ENCODE results near the gene SLC10A1. TPM values are rescaled to one million over a fixed set of nuclear protein-coding genes. Genes with fewer than 3 reads are reported as not detected.

Gene SLC10A1
- total and polyA plus RNA-seq, 3 experiments from 2014 or later: not detected

DNA sequence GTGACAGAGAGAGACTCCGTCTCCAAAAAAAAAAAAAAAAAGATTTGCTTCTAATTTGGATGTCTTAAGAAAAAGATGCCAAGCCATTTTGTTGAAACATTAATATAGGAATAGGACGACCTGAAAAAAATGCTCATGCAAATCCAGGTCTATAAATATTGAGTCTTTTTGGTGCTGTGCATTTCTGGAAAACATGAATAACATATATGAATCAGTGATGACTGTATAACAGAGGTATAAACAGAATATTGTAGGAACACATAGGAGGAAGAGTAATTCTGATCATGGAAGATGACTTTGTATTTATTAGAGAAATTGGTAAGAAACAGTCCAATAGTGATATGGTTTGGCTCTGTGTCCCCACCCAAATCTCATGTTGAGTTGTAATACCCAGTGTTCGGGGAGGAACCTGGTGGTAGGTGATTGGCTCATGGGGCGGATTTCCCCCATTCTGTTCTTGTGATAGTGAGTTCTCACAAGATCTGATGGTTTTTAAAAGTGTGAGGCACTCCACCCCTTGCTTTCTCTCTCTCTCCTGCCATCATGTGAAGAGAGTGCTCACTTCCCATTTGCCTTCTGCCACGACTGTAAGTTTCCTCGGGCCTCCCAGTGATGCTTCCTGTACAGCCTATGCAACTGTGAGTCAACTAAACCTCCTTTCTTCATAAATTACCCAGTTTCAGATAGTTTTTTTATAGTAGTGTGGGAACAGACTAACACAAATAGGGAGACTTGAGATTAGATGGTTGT is 33.1 kb downstream of the SLC10A1 start:
- no peaks in the 10 kb centered on the region for H3K27me3 ChIP-seq (ENCODE audit: insufficient read depth, low read length, poor library complexity, severe bottlenecking)
- peaks cover 21% of the 10 kb centered on the region for H3K4me1 ChIP-seq (ENCODE audit: insufficient read depth, low read length)
- ChIA-PET POLR2A (no interaction called here), CTCF (no interaction called here)
- peaks cover 11 to 24% (median 12%) of the 10 kb centered on the region in 3 donors for H3K36me3 Mint-ChIP-seq
- H3K27me3 Mint-ChIP-seq: peaks cover 5 to 17% of the 10 kb centered on the region in 2 donors
- no peaks in the 10 kb centered on the region for H3K9me3 ChIP-seq (ENCODE audit: low read length)
- H3K27ac ChIP-seq (ENCODE audit: low read depth, low read length): no peak overlapping the region
- peaks cover 12% of the 10 kb centered on the region for H3K36me3 ChIP-seq (ENCODE audit: insufficient read depth, low read length)
- no peak overlapping the region for H3K4me3 ChIP-seq (ENCODE audit: low read length)
- peaks cover 0 to 7% (median 0%) of the 10 kb centered on the region in 5 donors for H3K9me3 Mint-ChIP-seq
- peak overlapping the region in 3 of 8 donors; percentile 25 to 47 (median 37) for H3K27ac Mint-ChIP-seq
- DNase-seq: no peak
- H3K4me3 Mint-ChIP-seq: peak overlapping the region in 1 of 7 donors; percentile 85
- peaks cover 28 to 32% (median 31%) of the 10 kb centered on the region in 3 donors for H3K4me1 Mint-ChIP-seq

DNA sequence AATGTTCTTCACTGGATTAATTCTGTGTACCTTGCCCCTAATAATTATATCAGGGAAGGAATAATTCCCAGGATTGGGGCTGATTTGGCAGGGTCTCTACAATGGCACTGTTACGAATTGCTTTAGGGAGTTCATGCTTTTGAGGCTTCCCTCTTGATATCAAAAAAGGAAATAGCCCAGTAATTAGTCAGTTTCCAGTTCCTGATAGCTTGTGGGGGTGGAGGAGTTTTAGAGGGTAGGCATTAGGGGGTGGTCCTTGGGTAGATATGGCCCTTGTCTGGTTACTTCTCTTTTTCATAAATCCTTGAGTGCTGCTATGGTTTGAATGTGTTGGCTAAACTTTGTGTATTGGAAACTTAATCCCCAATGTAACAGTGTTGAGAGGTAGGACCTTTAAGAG is 36.2 kb downstream of the SLC10A1 start:
- H3K9me3 Mint-ChIP-seq: no peaks in the 10 kb centered on the region
- no peak overlapping the region for H3K27ac ChIP-seq (ENCODE audit: low read depth, low read length)

DNA sequence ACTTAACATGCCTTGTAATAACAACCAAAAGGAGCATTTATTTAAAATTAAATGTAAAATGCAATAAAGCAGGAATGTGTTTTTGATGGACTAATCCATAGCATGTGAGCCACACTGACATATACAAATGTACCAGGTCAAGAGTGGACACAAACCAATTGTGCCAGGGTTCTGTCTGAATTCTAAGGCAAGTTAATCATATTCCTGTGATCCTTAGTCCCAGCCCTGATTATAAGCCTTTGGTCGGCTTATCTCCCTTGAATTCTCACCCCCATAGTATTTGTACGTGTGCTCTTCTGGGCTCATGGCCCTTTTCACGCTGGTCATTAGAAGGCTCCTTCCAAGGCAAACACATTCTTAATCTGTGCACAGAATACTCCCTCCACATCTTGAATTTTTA is 40.7 kb downstream of the SLC10A1 start:
- no peak for DNase-seq
- Mint-ChIP-seq H3K27me3 (peaks cover 3 to 9% of the 10 kb centered on the region in 2 donors), H3K4me1 (peaks cover 9 to 10% (median 9%) of the 10 kb centered on the region in 3 donors), H3K36me3 (no peaks in the 10 kb centered on the region), H3K27ac (no peak overlapping the region), H3K9me3 (no peaks in the 10 kb centered on the region), H3K4me3 (no peak overlapping the region)
- no peaks in the 10 kb centered on the region for H3K9me3 ChIP-seq (ENCODE audit: low read length)
- peaks cover 14% of the 10 kb centered on the region for H3K4me1 ChIP-seq (ENCODE audit: insufficient read depth, low read length)
- POLR2A ChIA-PET: interaction anchor here (1.0 kb wide), 1 partner anchor 10 kb away, joined by 4 read pairs; the partner anchor contains the start of gene SRSF5
- CTCF ChIA-PET: no interaction called here
- H3K36me3 ChIP-seq (ENCODE audit: insufficient read depth, low read length): no peaks in the 10 kb centered on the region
- no peak overlapping the region for H3K27ac ChIP-seq (ENCODE audit: low read depth, low read length)
- H3K4me3 ChIP-seq (ENCODE audit: low read length): no peak overlapping the region
- H3K27me3 ChIP-seq (ENCODE audit: insufficient read depth, low read length, poor library complexity, severe bottlenecking): no peaks in the 10 kb centered on the region

More for the DNA sequence above, 36.2 kb downstream of the SLC10A1 start:
- Mint-ChIP-seq H3K4me3 (no peak overlapping the region), H3K27me3 (peaks cover 0 to 5% of the 10 kb centered on the region in 2 donors), H3K4me1 (peaks cover 5 to 8% (median 6%) of the 10 kb centered on the region in 3 donors), H3K36me3 (no peaks in the 10 kb centered on the region), H3K27ac (no peak overlapping the region)
- POLR2A ChIA-PET: no interaction called here
- Histone ChIP-seq H3K36me3 (ENCODE audit: insufficient read depth, low read length) (no peaks in the 10 kb centered on the region), H3K27me3 (ENCODE audit: insufficient read depth, low read length, poor library complexity, severe bottlenecking) (no peaks in the 10 kb centered on the region), H3K4me3 (ENCODE audit: low read length) (no peak overlapping the region), H3K4me1 (ENCODE audit: insufficient read depth, low read length) (peaks cover 8% of the 10 kb centered on the region), H3K9me3 (ENCODE audit: low read length) (no peaks in the 10 kb centered on the region)
- CTCF ChIA-PET: interaction anchor here (1.8 kb wide), 1 partner anchor 34 kb away, joined by 6 read pairs; no protein-coding TSS in a partner anchor
- DNase-seq: no peak

DNA sequence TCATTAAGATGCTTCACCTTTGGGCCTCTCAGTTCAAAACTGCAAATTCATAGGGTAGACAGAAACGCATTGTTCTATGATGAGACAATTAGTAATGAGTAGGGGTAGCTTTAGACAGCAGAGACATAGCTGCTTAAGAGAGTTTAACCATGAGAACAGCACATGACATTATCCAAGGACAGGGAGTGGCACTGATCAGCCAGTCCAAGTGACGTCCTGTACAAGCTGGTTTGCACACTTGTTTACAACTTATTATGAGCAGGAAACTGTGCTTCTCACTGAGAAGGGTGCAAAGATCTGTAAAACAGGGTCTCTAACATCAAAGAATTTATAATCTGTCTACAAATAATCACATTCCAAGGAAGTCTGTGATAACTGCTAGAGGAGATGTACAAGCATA is 41.3 kb downstream of the SLC10A1 start:
- H3K27ac Mint-ChIP-seq: peak overlapping the region in 3 of 8 donors; percentile 38 to 51 (median 50)
- POLR2A ChIA-PET: interaction anchor here (1.0 kb wide), 2 partner anchors 11 to 126 kb away, joined by 3 to 4 read pairs; partner anchors contain the start of gene SRSF5

DNA sequence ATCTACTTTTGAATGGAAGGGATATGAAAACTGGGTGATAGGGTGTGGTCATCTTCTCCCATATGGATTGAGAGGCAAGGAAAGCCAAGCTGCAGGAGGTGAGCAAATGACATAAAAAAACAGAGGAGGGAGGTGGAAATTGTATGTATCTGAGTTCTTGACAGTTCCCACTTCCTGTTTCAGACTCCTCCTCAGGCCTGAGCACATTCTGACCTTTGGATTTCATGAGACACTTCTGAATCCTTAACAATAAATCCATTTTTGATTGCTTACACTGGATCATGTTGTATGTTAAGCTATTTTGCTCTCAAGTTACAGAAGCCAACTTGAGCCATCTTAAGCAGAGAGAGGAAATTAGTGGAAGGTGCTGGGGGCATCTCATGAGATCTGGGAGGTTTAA is 41.7 kb downstream of the SLC10A1 start:
- Mint-ChIP-seq H3K9me3 (no peaks in the 10 kb centered on the region), H3K27me3 (peaks cover 3% of the 10 kb centered on the region in 2 donors), H3K4me1 (peaks cover 9 to 10% (median 9%) of the 10 kb centered on the region in 3 donors), H3K27ac (peak overlapping the region in 3 of 8 donors; percentile 38 to 51 (median 50)), H3K36me3 (no peaks in the 10 kb centered on the region), H3K4me3 (no peak overlapping the region)
- Histone ChIP-seq H3K27me3 (ENCODE audit: insufficient read depth, low read length, poor library complexity, severe bottlenecking) (no peaks in the 10 kb centered on the region), H3K4me3 (ENCODE audit: low read length) (no peak overlapping the region), H3K4me1 (ENCODE audit: insufficient read depth, low read length) (peaks cover 14% of the 10 kb centered on the region), H3K9me3 (ENCODE audit: low read length) (no peaks in the 10 kb centered on the region), H3K27ac (ENCODE audit: low read depth, low read length) (no peak overlapping the region), H3K36me3 (ENCODE audit: insufficient read depth, low read length) (no peaks in the 10 kb centered on the region)
- POLR2A ChIA-PET: interaction anchor here (1.0 kb wide), 2 partner anchors 11 to 126 kb away, joined by 3 to 4 read pairs; partner anchors contain the start of gene SRSF5
- CTCF ChIA-PET: no interaction called here
- DNase-seq: no peak

More for the DNA sequence above, 41.3 kb downstream of the SLC10A1 start:
- Mint-ChIP-seq H3K36me3 (no peaks in the 10 kb centered on the region), H3K4me1 (peaks cover 9 to 10% (median 9%) of the 10 kb centered on the region in 3 donors), H3K9me3 (no peaks in the 10 kb centered on the region), H3K27me3 (peaks cover 3 to 5% of the 10 kb centered on the region in 2 donors), H3K4me3 (no peak overlapping the region)
- H3K4me3 ChIP-seq (ENCODE audit: low read length): no peak overlapping the region
- CTCF ChIA-PET: no interaction called here
- H3K9me3 ChIP-seq (ENCODE audit: low read length): no peaks in the 10 kb centered on the region
- DNase-seq: no peak
- H3K36me3 ChIP-seq (ENCODE audit: insufficient read depth, low read length): no peaks in the 10 kb centered on the region
- no peak overlapping the region for H3K27ac ChIP-seq (ENCODE audit: low read depth, low read length)
- no peaks in the 10 kb centered on the region for H3K27me3 ChIP-seq (ENCODE audit: insufficient read depth, low read length, poor library complexity, severe bottlenecking)
- H3K4me1 ChIP-seq (ENCODE audit: insufficient read depth, low read length): peaks cover 14% of the 10 kb centered on the region

DNA sequence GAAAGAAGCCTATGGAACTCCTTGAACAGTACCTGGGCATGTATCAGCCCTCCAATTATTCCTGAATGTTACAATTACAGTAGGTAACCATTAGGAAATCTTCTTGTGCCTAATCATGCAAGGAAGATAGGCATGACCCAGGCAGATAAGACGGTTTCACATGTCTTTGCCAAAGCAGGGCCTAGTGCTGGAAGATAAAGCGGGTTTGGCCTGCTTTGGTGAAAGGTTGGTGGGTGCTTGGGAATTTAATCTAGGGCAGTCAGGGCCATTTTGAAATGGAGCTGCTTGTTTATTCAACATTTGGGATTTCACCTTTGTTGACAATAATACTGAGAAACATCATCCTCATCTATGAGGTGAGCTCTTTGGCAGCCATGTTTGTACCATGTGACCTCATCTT is 42.6 kb downstream of the SLC10A1 start:
- Histone ChIP-seq H3K4me1 (ENCODE audit: insufficient read depth, low read length) (peaks cover 14% of the 10 kb centered on the region), H3K27me3 (ENCODE audit: insufficient read depth, low read length, poor library complexity, severe bottlenecking) (no peaks in the 10 kb centered on the region), H3K27ac (ENCODE audit: low read depth, low read length) (no peak overlapping the region), H3K36me3 (ENCODE audit: insufficient read depth, low read length) (no peaks in the 10 kb centered on the region), H3K4me3 (ENCODE audit: low read length) (no peak overlapping the region), H3K9me3 (ENCODE audit: low read length) (no peaks in the 10 kb centered on the region)
- no peak overlapping the region for H3K4me3 Mint-ChIP-seq
- peaks cover 3% of the 10 kb centered on the region in 2 donors for H3K27me3 Mint-ChIP-seq
- H3K36me3 Mint-ChIP-seq: no peaks in the 10 kb centered on the region
- CTCF ChIA-PET: no interaction called here
- POLR2A ChIA-PET: interaction anchor here (0.6 kb wide), 1 partner anchor 129 kb away, joined by 4 read pairs; no protein-coding TSS in a partner anchor
- peaks cover 9 to 10% (median 9%) of the 10 kb centered on the region in 3 donors for H3K4me1 Mint-ChIP-seq
- no peak overlapping the region for H3K27ac Mint-ChIP-seq
- H3K9me3 Mint-ChIP-seq: no peaks in the 10 kb centered on the region
- DNase-seq: no peak

DNA sequence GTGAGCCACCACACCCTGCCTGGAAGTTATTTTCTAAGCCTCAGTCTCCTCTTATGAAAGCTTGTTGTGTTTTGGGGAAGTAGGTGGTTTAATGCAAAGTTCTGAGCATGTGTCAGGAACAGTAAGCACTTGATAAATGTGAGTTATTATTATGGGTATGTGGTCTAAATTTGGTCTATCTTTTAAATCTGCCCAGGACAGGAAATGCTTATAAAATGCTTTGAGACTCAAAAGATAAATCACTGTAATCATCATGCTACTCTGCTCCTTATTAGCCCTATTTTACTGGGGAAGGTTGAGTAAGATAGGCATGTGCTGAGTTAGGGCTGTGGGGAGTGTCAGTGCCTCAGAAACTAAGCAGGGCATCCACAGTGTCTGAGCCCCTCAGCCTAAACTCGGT is 43.2 kb downstream of the SLC10A1 start:
- CTCF ChIA-PET: no interaction called here
- peaks cover 3% of the 10 kb centered on the region in 2 donors for H3K27me3 Mint-ChIP-seq
- POLR2A ChIA-PET: no interaction called here
- no peak overlapping the region for H3K4me3 Mint-ChIP-seq
- Histone ChIP-seq H3K4me1 (ENCODE audit: insufficient read depth, low read length) (peaks cover 14% of the 10 kb centered on the region), H3K9me3 (ENCODE audit: low read length) (no peaks in the 10 kb centered on the region), H3K27me3 (ENCODE audit: insufficient read depth, low read length, poor library complexity, severe bottlenecking) (no peaks in the 10 kb centered on the region), H3K27ac (ENCODE audit: low read depth, low read length) (no peak overlapping the region), H3K36me3 (ENCODE audit: insufficient read depth, low read length) (no peaks in the 10 kb centered on the region), H3K4me3 (ENCODE audit: low read length) (no peak overlapping the region)
- peaks cover 9 to 10% (median 9%) of the 10 kb centered on the region in 3 donors for H3K4me1 Mint-ChIP-seq
- H3K9me3 Mint-ChIP-seq: no peaks in the 10 kb centered on the region
- no peak for DNase-seq
- no peak overlapping the region for H3K27ac Mint-ChIP-seq
- H3K36me3 Mint-ChIP-seq: no peaks in the 10 kb centered on the region

DNA sequence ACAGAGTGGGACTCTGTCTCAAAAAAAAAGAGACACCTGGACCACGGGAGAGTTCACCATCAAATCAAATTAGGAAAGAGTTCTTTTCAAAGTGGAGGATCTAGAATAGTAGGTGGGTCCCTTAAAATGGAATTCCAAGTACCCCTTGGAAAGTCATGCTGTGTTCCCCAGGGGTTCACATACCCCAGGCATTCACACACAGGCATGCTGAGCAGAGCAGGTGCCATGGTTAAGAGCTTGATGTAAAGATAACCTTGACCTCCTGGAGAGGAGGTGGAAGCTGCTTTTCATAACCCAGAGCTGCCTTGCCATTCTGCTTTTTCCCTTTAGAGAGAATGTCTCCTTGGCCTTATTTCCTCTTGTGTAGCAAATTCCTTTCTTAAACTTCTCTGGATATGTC is 44.3 kb downstream of the SLC10A1 start:
- Histone ChIP-seq H3K4me1 (ENCODE audit: insufficient read depth, low read length) (peaks cover 14% of the 10 kb centered on the region), H3K36me3 (ENCODE audit: insufficient read depth, low read length) (no peaks in the 10 kb centered on the region), H3K9me3 (ENCODE audit: low read length) (no peaks in the 10 kb centered on the region), H3K27me3 (ENCODE audit: insufficient read depth, low read length, poor library complexity, severe bottlenecking) (no peaks in the 10 kb centered on the region), H3K4me3 (ENCODE audit: low read length) (no peak overlapping the region), H3K27ac (ENCODE audit: low read depth, low read length) (no peak overlapping the region)
- H3K27me3 Mint-ChIP-seq: peaks cover 3% of the 10 kb centered on the region in 2 donors
- no peaks in the 10 kb centered on the region for H3K9me3 Mint-ChIP-seq
- CTCF ChIA-PET: no interaction called here
- H3K27ac Mint-ChIP-seq: no peak overlapping the region
- no peaks in the 10 kb centered on the region for H3K36me3 Mint-ChIP-seq
- DNase-seq: no peak
- H3K4me3 Mint-ChIP-seq: no peak overlapping the region
- POLR2A ChIA-PET: interaction anchor here (0.7 kb wide), 1 partner anchor 19 kb away, joined by 5 read pairs; no protein-coding TSS in a partner anchor
- peaks cover 9 to 10% (median 9%) of the 10 kb centered on the region in 3 donors for H3K4me1 Mint-ChIP-seq
